Dermis blood vessel endothelial cell (primary cell): ENCODE data around the gene PRRX1. TPM values are rescaled to one million over a fixed set of nuclear protein-coding genes. Genes with fewer than 3 reads are reported as not detected.

Experiments used
- DNase-seq: peaks from one replicate; pipeline ENCODE4 v3.0.0; 2010
- total RNA-seq: library from RNA; depleted of rRNA; stranded (reverse); fragments of >200 nt; gene quantifications from 2 replicates; pipeline ENCODE4 v1.2.3, GENCODE V29; 2014

PRRX1 gene
- total RNA-seq, 1 donor from 2014 or later = 0.17 TPM

DNA sequence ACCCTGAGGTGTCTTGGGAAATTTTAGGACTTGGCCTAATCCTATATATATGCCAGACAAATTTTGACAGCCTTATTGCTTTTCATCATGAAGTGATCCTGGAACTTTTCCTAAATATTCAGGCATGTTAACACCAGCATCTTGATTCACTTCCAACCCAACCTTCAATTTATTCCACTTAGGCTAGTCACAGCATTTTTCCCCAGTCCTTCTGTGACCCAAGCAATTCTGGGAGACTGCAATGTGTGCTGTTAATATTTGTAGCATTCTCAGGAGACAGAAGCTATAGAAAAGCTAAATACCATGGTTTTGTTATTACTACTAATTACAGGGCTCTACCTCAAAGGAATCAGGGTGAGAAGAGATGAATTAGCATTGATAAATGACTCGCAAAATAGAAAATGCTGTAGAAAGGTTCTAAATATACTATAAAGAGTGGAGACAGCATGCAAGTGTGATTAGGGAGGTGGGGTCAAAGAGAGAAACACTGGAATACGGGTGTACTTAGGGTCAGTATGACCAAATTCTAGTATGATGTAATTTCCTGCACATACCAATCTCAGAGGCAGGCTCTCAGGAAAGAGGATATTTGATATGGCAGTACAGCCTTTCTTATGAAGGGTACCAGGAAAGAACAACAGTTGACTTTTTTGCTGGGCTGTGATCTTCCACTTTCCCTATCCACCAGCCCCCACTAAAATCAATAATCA lies 29.1 kb downstream of the PRRX1 start:
- DNase-seq = peak; percentile 62

DNA sequence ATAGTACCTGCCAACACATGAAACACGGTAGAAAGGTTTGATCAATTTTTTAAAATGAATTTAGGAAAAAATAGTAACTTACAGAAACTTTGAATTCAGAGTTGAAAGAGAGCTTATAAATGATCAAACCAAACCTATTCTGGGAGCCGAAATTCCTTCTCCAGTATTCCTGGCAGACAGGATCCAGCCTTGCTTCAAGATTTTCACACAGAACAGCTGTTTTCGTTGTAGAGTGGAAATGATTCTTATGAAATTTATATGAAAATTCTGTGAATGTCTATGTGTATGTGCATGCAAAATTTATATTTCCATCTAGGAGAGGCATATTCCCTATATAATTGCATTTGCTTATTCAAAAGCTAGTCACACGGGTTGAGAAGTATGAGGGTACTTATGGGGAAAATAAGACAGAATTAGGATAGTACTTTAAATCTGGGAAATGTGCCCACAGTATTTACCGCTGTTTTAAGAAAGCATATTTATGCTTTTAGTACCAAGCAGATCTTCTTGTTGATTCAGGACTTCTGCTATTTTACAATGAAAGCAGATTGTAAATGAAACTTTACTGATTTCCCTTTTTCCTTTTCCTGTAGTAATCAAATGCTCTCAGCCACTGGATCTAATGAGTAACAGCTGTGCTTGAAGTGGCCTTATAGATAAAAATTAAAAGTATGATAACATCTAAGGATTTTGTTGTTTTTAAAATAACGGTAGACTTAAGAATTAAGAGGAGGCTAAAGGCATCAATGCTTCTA lies 30.4 kb downstream of the PRRX1 start:
- no peak for DNase-seq

DNA sequence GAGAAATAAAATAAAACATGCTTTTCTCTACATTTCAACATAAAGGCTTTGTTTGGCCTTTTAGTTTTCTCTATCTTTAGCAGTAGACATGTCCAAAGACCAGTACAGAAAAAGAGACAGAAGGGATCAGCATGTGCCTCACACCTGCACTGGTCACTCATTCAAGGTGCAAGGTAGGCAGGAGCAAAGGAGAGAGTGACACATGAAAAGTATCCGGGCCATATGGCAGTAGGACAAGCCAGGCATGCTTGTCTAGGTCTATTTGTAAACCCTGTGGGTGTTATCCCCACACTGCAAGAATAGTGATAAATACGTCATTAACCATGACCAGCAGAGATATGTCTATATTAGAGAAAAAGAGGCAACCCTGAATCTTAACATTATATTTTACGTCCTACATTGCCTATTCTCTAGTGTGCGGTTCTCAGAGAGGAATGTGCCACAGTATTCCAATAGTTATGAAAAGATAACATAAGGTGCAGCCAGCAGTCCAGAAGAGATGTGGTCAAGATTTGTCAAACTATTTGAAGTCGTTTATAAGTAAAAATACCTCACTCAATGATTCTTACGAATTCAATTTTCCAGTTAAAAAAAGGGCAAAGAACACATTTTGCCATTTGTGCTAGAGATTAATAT lies 32.1 kb downstream of the PRRX1 start:
- no peak for DNase-seq

- DNase-seq = no peak
Observed at GRCh38 chr1:170696591-170697290, 32.8 kb downstream of the PRRX1 start.

DNA sequence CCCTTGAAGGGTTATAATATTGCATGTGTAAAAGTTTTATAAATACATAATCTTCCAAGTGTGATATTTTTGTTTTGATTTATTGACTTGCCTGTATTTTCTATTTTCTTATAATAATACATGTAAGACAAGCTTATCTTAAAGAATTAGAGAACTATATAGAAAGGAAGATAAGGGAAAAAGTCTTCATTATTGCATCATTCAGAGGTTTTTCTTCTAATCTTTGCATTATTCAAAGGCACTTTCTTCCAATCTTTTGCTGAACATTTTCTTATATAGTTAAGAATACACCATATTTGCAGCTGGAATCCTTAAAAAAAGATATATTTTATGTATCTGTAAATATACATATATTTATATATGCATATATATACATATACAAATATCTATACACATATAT lies 33.4 kb downstream of the PRRX1 start:
- no peak for DNase-seq

DNA sequence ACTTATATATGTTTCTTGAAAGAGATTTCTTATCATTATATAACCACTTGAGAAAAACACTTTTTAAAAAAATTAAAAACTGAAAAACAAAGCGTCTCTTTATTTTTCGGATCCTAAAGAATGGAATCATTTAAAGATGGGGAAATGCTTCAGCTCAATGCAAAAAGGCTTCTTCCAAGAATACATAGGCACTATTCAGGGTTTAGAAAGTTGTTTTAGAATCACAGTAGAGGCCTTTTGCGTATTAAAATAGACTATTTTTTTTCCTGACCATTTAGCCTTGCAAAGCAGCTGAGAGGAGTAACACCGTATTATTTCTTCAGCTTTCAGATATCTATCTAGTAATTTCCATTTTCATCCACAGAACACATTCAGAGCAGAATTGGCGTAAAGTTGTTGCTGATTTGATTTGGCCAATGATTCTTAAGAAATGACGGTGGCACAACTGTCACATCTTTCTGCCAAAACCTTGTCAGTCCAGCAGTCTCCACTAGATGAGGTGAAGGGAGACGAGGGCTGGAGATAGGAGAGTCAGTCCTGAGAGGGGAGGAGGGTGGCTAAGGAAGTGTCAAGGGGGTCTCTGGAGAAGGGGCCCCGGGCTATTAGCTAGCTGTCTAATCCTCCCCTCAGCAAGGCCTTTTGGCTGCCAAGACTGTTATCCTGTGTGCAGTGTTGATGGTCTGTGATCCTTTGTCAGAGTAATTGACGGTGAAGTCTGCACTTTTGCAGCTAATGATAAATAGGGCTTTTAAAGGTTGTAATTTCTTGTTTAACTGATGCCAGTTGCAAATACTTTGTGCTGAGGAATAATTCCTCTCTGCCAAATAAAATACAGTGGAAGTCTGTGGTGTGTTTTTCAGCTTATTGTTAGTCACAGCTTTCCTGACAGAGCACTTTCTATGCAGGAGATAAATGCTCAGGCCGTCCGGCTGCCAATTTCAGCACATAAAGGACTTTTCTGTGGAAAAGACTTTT lies 34.7 kb downstream of the PRRX1 start:
- no peak for DNase-seq

GRCh38 chr1:170699696-170700095 lies 35.8 kb downstream of the PRRX1 start:
- DNase-seq = no peak

- DNase-seq = peak; percentile 4
Observed at GRCh38 chr1:170700842-170701615, 37.1 kb downstream of the PRRX1 start.

DNA sequence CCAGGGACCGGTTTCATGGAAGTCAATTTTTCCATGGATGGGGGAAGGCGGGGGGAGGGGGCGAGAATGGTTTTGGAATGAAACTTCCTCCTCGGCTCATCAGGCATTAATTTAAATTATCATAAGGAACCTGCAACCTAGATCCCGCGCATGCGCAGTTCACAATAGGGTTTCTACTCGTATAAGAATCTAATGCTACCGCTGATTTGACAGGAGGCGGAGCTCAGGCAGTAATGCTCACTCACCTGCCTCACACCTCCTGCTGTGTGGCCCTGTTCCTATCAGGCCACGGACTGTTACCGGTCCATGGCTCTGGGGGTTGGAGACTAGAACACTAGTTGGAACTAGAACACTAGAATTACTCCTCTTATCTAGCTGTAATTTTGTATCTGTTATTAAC lies 38.0 kb downstream of the PRRX1 start:
- no peak for DNase-seq

- DNase-seq = no peak
Observed at GRCh38 chr1:170703591-170703990, 39.7 kb downstream of the PRRX1 start.

DNA sequence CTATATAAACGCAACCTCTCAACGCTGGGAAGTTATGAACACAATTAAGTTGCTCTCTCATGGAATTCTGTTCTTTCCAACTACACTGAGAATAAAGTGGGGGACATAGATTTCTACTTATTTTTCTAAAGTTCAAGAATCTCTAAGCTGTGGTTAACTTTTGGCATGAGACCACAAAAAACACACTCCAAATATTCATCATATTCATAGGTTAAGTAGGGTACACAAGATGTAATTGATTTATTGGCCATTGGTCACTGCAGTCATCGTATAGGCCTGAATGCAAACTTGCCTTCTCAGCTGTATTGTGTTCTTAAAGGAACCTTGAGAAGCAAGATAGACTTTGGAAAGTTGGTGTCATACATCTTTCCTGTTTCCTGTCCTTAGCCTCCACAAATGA lies 40.3 kb downstream of the PRRX1 start:
- no peak for DNase-seq

DNA sequence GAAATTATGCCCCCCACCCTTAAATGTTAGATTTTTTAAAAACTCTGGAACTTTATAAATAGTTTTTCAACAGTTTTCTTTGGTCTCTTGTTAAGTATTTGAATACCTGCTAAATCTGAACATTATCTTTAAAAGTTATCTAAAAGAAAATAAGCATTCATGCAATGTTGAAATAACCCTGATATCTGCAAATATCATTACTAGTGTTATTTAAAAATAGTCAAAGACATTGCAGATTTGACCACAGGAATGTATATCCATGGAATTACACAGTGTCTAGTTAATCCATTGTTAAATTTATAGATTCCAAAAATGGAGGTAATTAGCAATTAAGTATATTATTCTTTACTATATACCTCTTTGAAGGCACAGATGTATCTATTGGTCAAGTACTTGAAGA lies 42.0 kb downstream of the PRRX1 start:
- DNase-seq = no peak

GRCh38 chr1:170707117-170707516 lies 43.2 kb downstream of the PRRX1 start:
- DNase-seq = no peak

- peak; percentile 93 for DNase-seq
Observed at GRCh38 chr1:170707959-170708655, 44.2 kb downstream of the PRRX1 start.

GRCh38 chr1:170711682-170712081 lies 47.8 kb downstream of the PRRX1 start:
- no peak for DNase-seq

GRCh38 chr1:170714163-170714562 lies 50.2 kb downstream of the PRRX1 start:
- DNase-seq = no peak

- DNase-seq = no peak
Observed at GRCh38 chr1:170714938-170715337, 51.0 kb downstream of the PRRX1 start.

DNA sequence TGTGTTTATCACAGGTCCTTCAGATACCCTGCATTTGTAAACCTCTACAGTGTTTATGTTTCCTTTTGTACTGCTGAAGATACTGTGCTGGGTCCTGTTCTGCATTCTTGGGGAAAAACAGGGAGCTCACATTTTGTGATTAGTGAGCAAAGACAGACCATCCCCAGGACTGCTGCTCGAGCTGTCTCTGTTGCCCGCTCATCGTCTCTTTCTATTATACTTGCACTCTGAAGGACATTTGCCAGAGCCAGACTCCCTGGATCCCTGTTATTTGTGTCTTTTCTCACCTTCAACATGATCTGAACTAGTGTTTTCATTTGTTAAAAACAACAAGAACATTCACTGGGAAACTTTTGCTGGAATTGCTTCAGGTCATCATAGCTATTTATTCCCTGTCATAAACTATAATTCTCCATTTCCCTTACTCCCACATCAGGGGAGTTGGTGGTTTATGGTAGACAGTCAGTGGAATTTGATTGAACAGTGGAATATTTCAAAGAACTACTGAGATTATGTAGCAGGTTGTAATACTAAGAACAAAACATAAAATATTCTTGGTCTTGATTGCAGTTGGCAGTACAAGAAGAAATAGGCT lies 53.0 kb downstream of the PRRX1 start:
- no peak for DNase-seq

DNA sequence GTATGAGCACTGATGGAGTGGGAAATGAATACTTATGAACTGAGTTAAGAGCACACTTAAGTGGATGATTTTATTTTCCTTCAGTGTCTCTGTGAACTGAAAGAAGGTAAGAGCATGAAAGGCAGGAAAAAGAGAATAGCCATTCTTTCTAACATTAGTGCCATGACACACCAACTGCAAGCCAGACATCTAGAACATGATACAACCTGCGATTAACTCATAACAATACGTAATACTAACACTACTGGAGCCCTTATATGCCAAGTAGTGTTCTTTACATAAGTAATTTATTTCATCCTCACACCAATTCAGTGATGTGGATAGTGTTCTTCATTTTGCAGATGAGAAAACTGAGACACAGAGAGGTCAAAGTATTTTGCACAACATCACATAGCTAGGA lies 56.7 kb downstream of the PRRX1 start:
- no peak for DNase-seq

GRCh38 chr1:170721621-170722020 lies 57.7 kb downstream of the PRRX1 start:
- no peak for DNase-seq
